OCI-LY7 (cell line): ENCODE measurements around the gene MUC22. TPM values are rescaled to one million over a fixed set of nuclear protein-coding genes. Genes with fewer than 3 reads are reported as not detected.
"Not testable (repeated sequence)": the region's sequence is repeated elsewhere in the genome, so short reads cannot be mapped to it uniquely, and the experiment has no call there.

ENCODE experiments used
- BruUV-seq: library from RNA; stranded (reverse); fragments of 400-500 nt; replicated peaks from 2 replicates; lab custom pipeline; 2021; lab: Mats Ljungman, UMichigan
- CTCF ChIA-PET: fragments of 300-600 bp; sonication (Branson Sonifier 250); formaldehyde crosslinking; loops from one replicate; lab custom pipeline; 2022; ENCODE audit warnings: antibody characterized with exemption; ENCODE audit not compliant: unreplicated experiment; lab: Charles Lee
- POLR2A ChIA-PET: fragments of 300-600 bp; sonication (Branson Sonifier 250); formaldehyde crosslinking; loops from one replicate; lab custom pipeline; 2022; ENCODE audit warnings: antibody characterized with exemption; lab: Charles Lee
- DNase-seq: peaks from one replicate; pipeline ENCODE4 v3.0.0-alpha.2; 2015; ENCODE audit warnings: low spot score
- H2AFZ ChIP-seq: fragments of 200-600 bp; sonication (generic), shearing (Covaris generic); 2 replicates; pipeline ENCODE4 v1.6.1; 2014; ENCODE audit warnings: mild to moderate bottlenecking, antibody characterized with exemption, low read length, moderate library complexity
- H3K27ac ChIP-seq: fragments of 200-600 bp; sonication (generic); 2 replicates; pipeline ENCODE4 v1.5.1; 2014; ENCODE audit warnings: mixed run types, low read depth, mild to moderate bottlenecking, moderate library complexity, low read length, inconsistent platforms; ENCODE audit not compliant: poor library complexity, severe bottlenecking
- H3K36me3 ChIP-seq: fragments of 200-600 bp; sonication (generic); 2 replicates; pipeline ENCODE4 v1.6.1; 2014; ENCODE audit warnings: mild to moderate bottlenecking, antibody characterized with exemption, low read length, moderate library complexity, mixed read lengths; ENCODE audit not compliant: insufficient read depth
- H3K4me1 ChIP-seq: fragments of 200-600 bp; sonication (generic); 2 replicates; pipeline ENCODE4 v1.5.1; 2014; ENCODE audit warnings: mild to moderate bottlenecking, low read length; ENCODE audit not compliant: insufficient read depth, poor library complexity, severe bottlenecking
- H3K4me2 ChIP-seq: fragments of 200-600 bp; sonication (generic); 2 replicates; pipeline ENCODE4 v1.6.1; 2014; ENCODE audit warnings: mild to moderate bottlenecking, low read length
- H3K4me3 ChIP-seq: fragments of 200-600 bp; sonication (generic); 2 replicates; pipeline ENCODE4 v1.5.1; 2014; ENCODE audit warnings: mild to moderate bottlenecking, low read depth, low read length; ENCODE audit not compliant: poor library complexity, severe bottlenecking
- H3K79me2 ChIP-seq: fragments of 200-600 bp; sonication (generic); 2 replicates; pipeline ENCODE4 v1.6.1; 2016; ENCODE audit warnings: low read depth, mild to moderate bottlenecking, low read length, moderate library complexity, mixed read lengths; ENCODE audit not compliant: insufficient read depth
- H3K9me2 ChIP-seq: fragments of 200-600 bp; sonication (generic); 2 replicates; pipeline ENCODE4 v1.6.1; 2016; ENCODE audit warnings: mild to moderate bottlenecking, low read length, mixed read lengths; ENCODE audit not compliant: insufficient read depth
- H3K9me3 ChIP-seq: fragments of 200-600 bp; sonication (generic); 2 replicates; pipeline ENCODE4 v1.6.1; 2014; ENCODE audit warnings: mild to moderate bottlenecking, mixed run types, low read length, mixed read lengths
- H4K20me1 ChIP-seq: fragments of 200-600 bp; sonication (generic); 2 replicates; pipeline ENCODE4 v1.6.1; 2014; ENCODE audit warnings: mild to moderate bottlenecking, antibody characterized with exemption, low read length, moderate library complexity, mixed read lengths; ENCODE audit not compliant: insufficient read depth
- EZH2phosphoT487 ChIP-seq: fragments of 200-600 bp; sonication (generic); IDR thresholded peaks from 2 replicates; pipeline ENCODE4 v1.6.1; 2018; ENCODE audit warnings: low read depth, borderline replicate concordance, mild to moderate bottlenecking, mixed run types, antibody characterized with exemption, low read length, moderate library complexity, mixed read lengths
- intact Hi-C: fragments of 100-400 bp; cut with micrococcal nuclease; formaldehyde crosslinking; loops from one replicate; pipeline ENCODE4 v1.10.0; 2022; ENCODE audit not compliant: unreplicated experiment
- total RNA-seq, 2 experiments: library from RNA; depleted of rRNA in 1 of 2; stranded (reverse); fragments of >200 nt in 1 of 2; shearing (Covaris generic) in 1 of 2; gene quantifications; 2 replicates each; pipeline ENCODE4 v1.2.3, GENCODE V29; 2014 to 2022
- TF ChIP-seq, protein P1 (sequence below): fragments of 200-600 bp; sonication (generic); conservative IDR thresholded peaks from 2 replicates; pipeline ENCODE4 v1.5.1; 2014; ENCODE audit warnings: mild to moderate bottlenecking, antibody characterized with exemption, low read length, moderate library complexity, mixed read lengths

Gene MUC22
- total RNA-seq, 2 experiments from 2014 or later = not detected

DNA sequence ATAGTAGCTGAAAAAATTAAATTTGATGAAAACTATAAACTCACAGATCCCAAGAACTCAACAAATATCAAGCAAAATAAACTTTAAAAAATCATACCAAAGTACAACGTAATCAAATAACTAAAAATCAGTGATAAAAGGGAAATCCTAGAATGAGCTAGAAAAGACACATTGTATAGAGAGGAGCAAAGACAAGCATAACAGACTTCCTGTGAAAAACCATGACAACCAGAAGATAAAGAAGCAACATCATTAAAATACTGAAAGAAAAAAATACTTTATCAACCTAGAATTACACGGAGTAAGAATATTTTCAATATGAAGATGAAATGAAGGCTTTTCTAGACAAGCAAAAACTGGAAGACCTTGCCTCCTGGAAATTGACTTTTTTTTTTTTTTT, 9.8 kb downstream of the MUC22 start:
- no peaks in the 10 kb centered on the region for H3K9me2 ChIP-seq
- no peak overlapping the region for H2AFZ ChIP-seq
- ChIA-PET POLR2A (interaction anchor here (0.8 kb wide), 1 partner anchor 62 kb away, joined by 3 read pairs; no protein-coding TSS in a partner anchor), CTCF (no interaction called here)
- peaks cover 8% of the 10 kb centered on the region; the same call in 1 of the 2 replicates for H3K9me3 ChIP-seq
- DNase-seq = no peak
- no peaks in the 10 kb centered on the region for H3K79me2 ChIP-seq
- no peak overlapping the region for H3K27ac ChIP-seq
- no peak overlapping the region for H3K4me3 ChIP-seq
- TF ChIP-seq, protein P1, sequence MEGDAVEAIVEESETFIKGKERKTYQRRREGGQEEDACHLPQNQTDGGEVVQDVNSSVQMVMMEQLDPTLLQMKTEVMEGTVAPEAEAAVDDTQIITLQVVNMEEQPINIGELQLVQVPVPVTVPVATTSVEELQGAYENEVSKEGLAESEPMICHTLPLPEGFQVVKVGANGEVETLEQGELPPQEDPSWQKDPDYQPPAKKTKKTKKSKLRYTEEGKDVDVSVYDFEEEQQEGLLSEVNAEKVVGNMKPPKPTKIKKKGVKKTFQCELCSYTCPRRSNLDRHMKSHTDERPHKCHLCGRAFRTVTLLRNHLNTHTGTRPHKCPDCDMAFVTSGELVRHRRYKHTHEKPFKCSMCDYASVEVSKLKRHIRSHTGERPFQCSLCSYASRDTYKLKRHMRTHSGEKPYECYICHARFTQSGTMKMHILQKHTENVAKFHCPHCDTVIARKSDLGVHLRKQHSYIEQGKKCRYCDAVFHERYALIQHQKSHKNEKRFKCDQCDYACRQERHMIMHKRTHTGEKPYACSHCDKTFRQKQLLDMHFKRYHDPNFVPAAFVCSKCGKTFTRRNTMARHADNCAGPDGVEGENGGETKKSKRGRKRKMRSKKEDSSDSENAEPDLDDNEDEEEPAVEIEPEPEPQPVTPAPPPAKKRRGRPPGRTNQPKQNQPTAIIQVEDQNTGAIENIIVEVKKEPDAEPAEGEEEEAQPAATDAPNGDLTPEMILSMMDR = no peak
- TF ChIP-seq EZH2phosphoT487 = no peak
- peak overlapping the region; percentile 34; the same call in 1 of the 2 replicates for H3K4me2 ChIP-seq
- peaks cover 9% of the 10 kb centered on the region for H3K4me1 ChIP-seq
- H3K36me3 ChIP-seq = no peaks in the 10 kb centered on the region
- no peaks in the 10 kb centered on the region for H4K20me1 ChIP-seq
- no TSS peak for BruUV-seq
- intact Hi-C loops = no loop called here

DNA sequence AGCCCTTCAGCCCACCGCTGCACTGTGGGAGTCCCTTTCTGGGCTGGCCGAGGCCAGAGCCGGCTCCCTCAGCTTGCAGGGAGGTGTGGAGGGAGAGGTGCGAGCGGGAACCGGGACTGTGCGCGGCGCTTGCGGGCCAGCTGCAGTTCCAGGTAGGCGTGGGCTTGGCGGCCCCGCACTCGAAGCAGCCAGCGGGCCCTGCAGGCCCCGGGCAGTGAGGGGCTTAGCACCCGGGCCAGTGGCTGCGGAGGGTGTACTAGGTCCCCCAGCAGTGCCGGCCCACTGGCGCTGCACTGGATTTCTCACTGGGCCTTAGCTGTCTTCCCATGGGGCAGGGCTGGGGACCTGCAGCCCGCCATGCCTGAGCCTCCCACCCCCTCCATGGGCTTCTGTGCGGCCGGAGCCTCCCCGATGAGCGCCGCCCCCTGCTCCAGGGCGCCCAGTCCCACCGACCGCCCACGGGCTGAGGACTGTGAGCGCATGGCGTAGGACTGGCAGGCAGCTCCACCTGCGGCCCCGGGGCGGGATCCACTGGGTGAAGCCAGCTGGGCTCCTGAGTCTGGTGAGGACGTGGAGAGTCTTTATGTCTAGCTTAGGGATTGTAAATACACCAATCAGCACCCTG, 10.5 kb downstream of the MUC22 start:
- H3K79me2 ChIP-seq, H3K4me2 ChIP-seq, H3K4me1 ChIP-seq, BruUV-seq, DNase-seq, POLR2A ChIA-PET, H3K27ac ChIP-seq, intact Hi-C loops, H3K36me3 ChIP-seq, CTCF ChIA-PET, H3K9me3 ChIP-seq, H4K20me1 ChIP-seq, H3K4me3 ChIP-seq, H2AFZ ChIP-seq, H3K9me2 ChIP-seq: not testable (repeated sequence)

DNA sequence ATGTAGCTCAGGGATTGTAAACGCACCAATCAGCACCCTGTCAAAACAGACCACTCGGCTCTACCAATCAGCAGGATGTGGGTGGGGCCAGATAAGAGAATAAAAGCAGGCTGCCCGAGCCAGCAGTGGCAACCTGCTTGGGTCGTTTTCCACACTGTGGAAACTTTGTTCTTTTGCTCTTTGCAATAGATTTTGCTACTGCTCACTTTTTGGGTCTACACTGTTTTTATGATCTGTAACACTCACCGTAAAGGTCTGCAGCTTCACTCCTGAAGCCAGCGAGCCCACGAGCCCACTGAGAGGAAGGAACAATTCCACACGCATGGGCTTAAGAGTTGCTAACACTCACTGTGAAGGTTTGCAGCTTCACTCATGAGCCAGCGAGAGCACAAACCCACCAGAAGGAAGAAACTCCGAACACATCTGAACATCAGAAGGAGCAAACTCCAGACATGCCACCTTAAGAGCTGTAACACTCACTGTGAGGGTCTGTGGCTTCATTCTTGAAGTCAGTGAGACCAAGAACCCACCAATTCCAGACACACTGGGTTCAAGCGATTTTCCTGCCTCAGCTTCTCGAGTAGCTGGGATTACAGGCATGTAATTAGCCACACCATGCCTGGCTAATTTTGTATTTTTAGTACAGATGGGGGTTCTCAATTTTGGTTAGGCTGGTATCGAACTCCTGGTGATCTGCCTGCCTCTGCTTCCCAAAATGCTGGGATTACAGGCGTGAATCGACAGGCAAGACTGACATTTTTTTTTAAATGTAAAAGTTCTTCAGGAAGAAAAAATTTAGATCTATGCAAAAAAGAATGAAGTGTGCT, 11.6 kb downstream of the MUC22 start:
- CTCF ChIA-PET, H3K9me3 ChIP-seq, H3K36me3 ChIP-seq, DNase-seq, H4K20me1 ChIP-seq, H3K79me2 ChIP-seq, H3K9me2 ChIP-seq, BruUV-seq, H3K4me3 ChIP-seq, POLR2A ChIA-PET, H2AFZ ChIP-seq, H3K4me1 ChIP-seq, H3K4me2 ChIP-seq, intact Hi-C loops, H3K27ac ChIP-seq: not testable (repeated sequence)
